ENCODE results near the gene GATM. TPM values are rescaled to one million over a fixed set of nuclear protein-coding genes. Genes with fewer than 3 reads are reported as not detected.
"Not testable (repeated sequence)": the region's sequence is repeated elsewhere in the genome, so short reads cannot be mapped to it uniquely, and the experiment has no call there.

Gene GATM
- total and polyA plus RNA-seq, 9 donors, result 153 to 331 (median 259) TPM

DNA sequence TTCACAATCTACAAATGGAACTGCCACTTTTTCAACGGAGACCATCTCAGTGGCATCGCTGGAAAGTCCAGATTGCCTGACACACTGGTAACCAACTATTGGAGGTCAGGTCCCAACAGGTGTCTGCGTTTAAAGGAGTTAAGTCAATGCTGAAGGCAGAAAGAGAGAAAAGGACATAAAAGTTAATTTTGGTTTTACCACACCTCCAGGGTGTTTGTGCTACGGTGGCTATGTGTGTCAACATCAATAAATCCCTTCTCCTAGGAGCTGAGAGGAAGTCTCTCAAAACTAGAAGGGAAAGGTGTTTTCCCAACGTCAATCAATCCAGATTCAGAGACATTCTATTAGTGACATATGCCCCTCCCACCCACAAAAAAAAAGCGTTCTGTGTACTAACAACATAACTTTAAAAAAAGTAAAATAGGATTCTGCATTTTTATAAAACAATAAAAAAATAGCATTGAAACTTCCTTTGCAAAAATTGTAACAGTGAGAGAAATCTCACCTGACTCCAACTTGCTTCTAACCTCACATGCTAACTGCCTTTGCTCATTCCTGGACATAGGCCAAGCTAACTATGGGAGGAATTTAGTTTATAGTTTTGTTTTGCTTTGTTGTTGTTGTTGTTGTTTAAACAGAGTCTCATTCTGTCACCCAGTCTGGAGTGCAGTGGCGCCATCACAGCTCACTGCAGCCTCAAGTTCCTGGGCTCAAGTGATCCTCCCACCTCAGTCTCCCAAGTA lies 58.7 kb downstream of the GATM start:
- no peak overlapping the region for H3K4me3 ChIP-seq (ENCODE audit: low read length)
- H3K27ac ChIP-seq (ENCODE audit: low read length), result no peak overlapping the region
- no peak for DNase-seq
- no peaks in the 10 kb centered on the region for H3K36me3 ChIP-seq (ENCODE audit: control insufficient read depth, insufficient read depth, low read length)
- WGBS (ENCODE audit: insufficient coverage), result 90% methylated on average over 2 of the region's 7 CpGs
- H3K4me1 ChIP-seq (ENCODE audit: control insufficient read depth, insufficient read depth, low read length), result no peaks in the 10 kb centered on the region
- no peaks in the 10 kb centered on the region for H3K27me3 ChIP-seq (ENCODE audit: control insufficient read depth, insufficient read depth, low read length)
- H3K9me3 ChIP-seq (replicated peaks; ENCODE audit: control insufficient read depth, low read depth, low read length), result no peaks in the 10 kb centered on the region

DNA sequence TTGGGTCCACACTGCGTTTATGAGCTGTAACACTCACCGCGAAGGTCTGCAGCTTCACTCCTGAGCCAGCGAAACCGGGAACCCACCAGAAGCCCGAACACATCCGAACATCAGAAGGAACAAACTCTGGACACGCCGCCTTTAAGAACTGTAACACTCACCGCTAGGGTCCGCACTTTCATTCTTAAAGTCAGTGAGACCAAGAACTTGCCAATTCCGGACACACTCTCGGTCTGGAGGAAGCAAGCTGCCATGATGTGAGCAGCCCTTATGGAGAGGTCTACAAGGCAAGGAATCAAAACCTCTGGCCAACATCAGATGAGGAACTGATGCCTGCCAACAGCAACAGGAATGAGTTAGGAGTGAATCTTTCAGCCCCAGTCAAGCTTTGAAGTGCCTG lies 63.4 kb downstream of the GATM start:
- H3K27ac ChIP-seq (ENCODE audit: low read length), result no peak overlapping the region
- DNase-seq, result peak; percentile 35
- H3K27me3 ChIP-seq (ENCODE audit: control insufficient read depth, insufficient read depth, low read length), result no peaks in the 10 kb centered on the region
- 58% methylated on average over 13 of the region's 13 CpGs for whole genome bisulfite sequencing (ENCODE audit: insufficient coverage)
- H3K4me3 ChIP-seq (ENCODE audit: low read length), result no peak overlapping the region
- no peaks in the 10 kb centered on the region for H3K36me3 ChIP-seq (ENCODE audit: control insufficient read depth, insufficient read depth, low read length)
- H3K9me3 ChIP-seq (replicated peaks; ENCODE audit: control insufficient read depth, low read depth, low read length), result no peaks in the 10 kb centered on the region
- H3K4me1 ChIP-seq (ENCODE audit: control insufficient read depth, insufficient read depth, low read length), result no peaks in the 10 kb centered on the region

DNA sequence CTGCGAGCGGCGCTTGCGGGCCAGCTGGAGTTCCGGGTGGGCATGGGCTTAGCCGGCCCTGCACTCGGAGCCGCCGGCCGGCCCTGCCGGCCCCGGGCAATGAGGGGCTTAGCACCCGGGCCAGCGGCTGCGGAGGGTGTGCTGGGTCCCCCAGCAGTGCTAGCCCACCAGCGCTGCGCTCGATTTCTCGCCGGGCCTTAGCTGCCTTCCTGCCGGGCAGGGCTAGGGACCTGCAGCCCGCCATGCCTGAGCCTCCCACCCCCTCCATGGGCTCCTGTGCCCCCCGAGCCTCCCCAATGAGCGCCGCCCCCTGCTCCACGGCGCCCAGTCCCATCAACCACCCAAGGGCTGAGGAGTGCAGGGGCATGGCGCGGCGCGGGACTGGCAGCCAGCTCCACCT lies 64.2 kb downstream of the GATM start:
- not testable (repeated sequence) for H3K4me3 ChIP-seq (ENCODE audit: low read length); H3K27ac ChIP-seq (ENCODE audit: low read length); H3K27me3 ChIP-seq (ENCODE audit: control insufficient read depth, insufficient read depth, low read length); H3K4me1 ChIP-seq (ENCODE audit: control insufficient read depth, insufficient read depth, low read length); DNase-seq; H3K36me3 ChIP-seq (ENCODE audit: control insufficient read depth, insufficient read depth, low read length); H3K9me3 ChIP-seq (replicated peaks; ENCODE audit: control insufficient read depth, low read depth, low read length)
- WGBS (ENCODE audit: insufficient coverage), result 96% methylated on average over 17 of the region's 31 CpGs

Other genes with a start within 250 kb of the GATM start
- 0.18 TPM for gene DUOXA1, start 248.7 kb downstream of the GATM start, total RNA-seq
- gene DUOXA1, start 248.7 kb downstream of the GATM start, polyA plus RNA-seq (ENCODE audit: insufficient read depth in 1 of 8, insufficient read length in 8 of 8, low replicate concordance in 1 of 8), result 1 to 10 TPM in 1 of 8 donors, under 1 TPM in 4, not detected in 3; 0.10 to 2.4 (median 0.39) TPM
- gene DUOX1, start 248.6 kb downstream of the GATM start, total RNA-seq, result 0.04 TPM
- 1 to 10 TPM in 5 of 8 donors, under 1 TPM in 3; 0.87 to 3.2 (median 1.6) TPM for gene DUOX1, start 248.6 kb downstream of the GATM start, polyA plus RNA-seq (ENCODE audit: insufficient read depth in 1 of 8, insufficient read length in 8 of 8, low replicate concordance in 1 of 8)
- gene SHF, start 190.6 kb downstream of the GATM start, total RNA-seq, result 8.6 TPM
- 10 to 100 TPM in 4 of 8 donors, 1 to 10 TPM in 4; 7.8 to 13.3 (median 10.0) TPM for gene SHF, start 190.6 kb downstream of the GATM start, polyA plus RNA-seq (ENCODE audit: insufficient read depth in 1 of 8, insufficient read length in 8 of 8, low replicate concordance in 1 of 8)
- gene SLC28A2, start 126.3 kb downstream of the GATM start, total RNA-seq, result not detected
- gene SLC28A2, start 126.3 kb downstream of the GATM start, polyA plus RNA-seq (ENCODE audit: insufficient read depth in 1 of 8, insufficient read length in 8 of 8, low replicate concordance in 1 of 8), result 1 to 10 TPM in 1 of 8 donors, under 1 TPM in 5, not detected in 2; 0.10 to 1.0 (median 0.17) TPM
- 5.9 TPM for gene SLC30A4, start 144.2 kb upstream of the GATM start, total RNA-seq
- gene SLC30A4, start 144.2 kb upstream of the GATM start, polyA plus RNA-seq (ENCODE audit: insufficient read depth in 1 of 8, insufficient read length in 8 of 8, low replicate concordance in 1 of 8), result 1 to 10 TPM; 2.9 to 7.0 (median 4.6) TPM
- gene BLOC1S6, start 208.8 kb upstream of the GATM start, total RNA-seq, result 49.3 TPM
- gene BLOC1S6, start 208.8 kb upstream of the GATM start, polyA plus RNA-seq (ENCODE audit: insufficient read depth in 1 of 8, insufficient read length in 8 of 8, low replicate concordance in 1 of 8), result 10 to 100 TPM; 28.0 to 44.0 (median 36.8) TPM